T-helper 2 cell (primary cell): ENCODE data around the gene SLC38A3.
"Not testable (repeated sequence)": the region's sequence is repeated elsewhere in the genome, so short reads cannot be mapped to it uniquely, and the experiment has no call there.

Experiments used
- DNase-seq, 5 experiments: peaks; one replicate each; pipeline versions ENCODE4 v3.0.0 to v3.0.0-alpha.2; 2012 to 2022

The SLC38A3 gene

DNA sequence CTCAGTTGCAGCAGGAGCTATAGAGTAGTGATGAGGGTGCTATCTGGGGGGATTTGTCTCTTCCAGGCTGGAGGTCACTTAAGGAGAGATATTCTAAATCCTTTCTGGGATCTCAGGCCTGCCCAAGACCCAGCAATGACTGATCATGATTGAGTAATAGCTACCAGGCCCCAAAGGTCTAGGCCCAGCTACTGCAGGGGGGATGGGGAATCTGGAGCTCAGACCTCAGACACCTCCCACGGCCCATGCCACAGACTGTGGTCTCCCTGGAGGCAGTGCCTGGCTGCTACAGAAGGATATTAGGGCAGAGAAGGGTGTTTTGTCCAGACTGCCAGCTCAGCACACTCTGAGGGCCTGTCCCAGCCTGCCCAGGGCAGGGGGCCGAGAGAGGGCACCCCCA is 6.9 kb downstream of the SLC38A3 start:
- DNase-seq, result no peak

- no peak for DNase-seq
These were observed 7.4 kb downstream of the SLC38A3 start for GRCh38 chr3:50212502-50212901.

DNA sequence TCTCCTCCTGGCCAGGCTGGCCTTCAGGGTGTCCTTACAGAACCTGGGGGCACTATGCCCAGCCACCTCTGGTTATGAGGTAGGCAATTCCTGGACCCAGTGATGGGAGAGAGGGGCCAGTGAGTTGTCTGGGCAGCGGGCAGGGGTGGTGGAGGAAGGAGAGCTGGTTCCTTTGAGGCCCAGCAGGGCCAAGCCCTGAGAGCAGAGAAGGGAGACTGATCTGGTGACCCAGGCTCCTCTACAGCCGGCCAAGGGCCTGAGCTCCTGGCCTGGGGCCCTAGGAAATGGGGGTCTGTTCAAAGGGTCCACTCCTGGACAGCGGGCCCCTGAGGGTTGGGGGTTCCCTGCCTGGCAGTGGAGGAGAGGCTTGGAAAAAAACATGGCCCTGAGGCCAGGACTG is 7.9 kb downstream of the SLC38A3 start:
- no peak for DNase-seq

DNA sequence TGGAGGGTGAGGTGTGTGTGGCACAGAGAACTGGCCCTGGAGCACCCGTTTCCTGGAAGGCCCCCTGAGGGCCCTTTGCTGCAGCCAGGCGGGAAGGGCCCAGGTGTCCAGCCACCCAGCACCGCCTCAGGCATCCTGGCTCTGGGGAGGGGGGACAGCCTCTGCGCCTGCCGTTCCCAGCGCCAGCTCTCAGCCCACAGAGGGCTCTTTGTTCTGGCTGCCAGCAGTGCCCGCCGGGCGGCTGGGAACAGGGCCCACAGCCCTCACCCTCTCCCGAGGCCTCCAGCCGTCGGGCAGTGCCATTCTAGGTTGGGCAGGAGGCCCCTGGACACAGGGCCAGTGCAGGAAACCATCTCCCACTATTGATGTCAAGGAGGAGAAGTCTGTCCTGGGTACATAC is 8.3 kb downstream of the SLC38A3 start:
- DNase-seq, result no peak

- no peak for DNase-seq
These were observed 9.8 kb downstream of the SLC38A3 start for GRCh38 chr3:50214824-50215223.

DNA sequence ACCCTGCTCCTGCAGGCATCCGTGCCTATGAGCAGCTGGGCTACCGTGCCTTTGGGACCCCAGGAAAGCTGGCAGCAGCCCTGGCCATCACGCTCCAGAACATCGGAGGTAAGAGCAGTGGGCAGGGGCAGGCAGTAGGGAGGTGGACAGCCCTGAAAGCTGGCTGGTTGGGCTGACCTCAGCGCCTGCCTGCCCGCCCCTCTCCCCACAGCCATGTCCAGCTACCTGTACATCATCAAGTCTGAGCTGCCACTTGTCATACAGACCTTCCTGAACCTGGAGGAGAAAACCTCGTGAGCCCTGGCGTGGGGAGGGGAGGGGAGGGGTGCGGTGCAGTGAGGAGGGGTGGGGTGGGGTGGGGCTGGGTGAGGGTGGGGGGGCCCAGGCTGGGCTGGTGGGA is 10.5 kb downstream of the SLC38A3 start:
- DNase-seq, result no peak

GRCh38 chr3:50217681-50218080 is 12.6 kb downstream of the SLC38A3 start:
- no peak for DNase-seq

- no peak for DNase-seq
These were observed 13.4 kb downstream of the SLC38A3 start for GRCh38 chr3:50218448-50218847.

DNA sequence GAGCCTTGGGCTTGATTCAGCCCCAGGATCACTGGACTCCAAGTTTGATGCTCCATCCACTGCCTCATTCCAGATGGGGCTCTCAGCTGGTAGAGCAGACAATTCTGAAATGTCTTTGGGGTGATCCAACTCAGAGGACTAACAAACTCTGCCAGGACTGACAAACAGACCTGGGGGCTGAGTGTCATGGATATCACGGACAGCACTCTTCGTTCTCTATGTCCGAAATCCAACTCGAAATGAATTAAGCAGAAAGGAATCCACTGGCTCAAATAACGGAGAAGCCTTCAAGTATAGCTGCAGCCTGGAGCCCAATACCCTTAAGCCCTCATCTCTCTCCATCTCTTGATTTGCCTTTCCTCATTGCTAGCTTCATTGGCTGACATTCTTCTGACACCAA is 14.2 kb downstream of the SLC38A3 start:
- no peak for DNase-seq

GRCh38 chr3:50220109-50220508 is 15.0 kb downstream of the SLC38A3 start:
- DNase-seq, result no peak

DNA sequence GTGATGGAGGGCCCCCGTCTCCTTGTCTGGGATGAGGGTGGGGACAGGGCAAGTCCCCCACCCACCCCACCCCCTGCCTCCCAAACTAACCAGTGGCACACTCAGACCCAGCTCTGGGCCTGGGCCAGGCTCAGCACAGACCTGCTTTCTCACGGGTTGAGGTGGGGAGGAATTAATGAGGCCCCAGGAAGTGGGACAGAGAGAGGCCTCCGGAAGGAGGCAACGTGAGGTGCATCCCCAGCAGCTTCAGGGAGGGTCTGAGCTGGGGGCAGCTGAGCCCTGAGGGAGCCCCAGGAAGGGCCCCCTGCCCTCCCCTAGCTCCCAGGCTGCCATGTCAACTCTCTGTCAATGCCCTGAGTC is 16.0 kb downstream of the SLC38A3 start:
- DNase-seq, result peak in 1 of 5 experiments; percentile 35

DNA sequence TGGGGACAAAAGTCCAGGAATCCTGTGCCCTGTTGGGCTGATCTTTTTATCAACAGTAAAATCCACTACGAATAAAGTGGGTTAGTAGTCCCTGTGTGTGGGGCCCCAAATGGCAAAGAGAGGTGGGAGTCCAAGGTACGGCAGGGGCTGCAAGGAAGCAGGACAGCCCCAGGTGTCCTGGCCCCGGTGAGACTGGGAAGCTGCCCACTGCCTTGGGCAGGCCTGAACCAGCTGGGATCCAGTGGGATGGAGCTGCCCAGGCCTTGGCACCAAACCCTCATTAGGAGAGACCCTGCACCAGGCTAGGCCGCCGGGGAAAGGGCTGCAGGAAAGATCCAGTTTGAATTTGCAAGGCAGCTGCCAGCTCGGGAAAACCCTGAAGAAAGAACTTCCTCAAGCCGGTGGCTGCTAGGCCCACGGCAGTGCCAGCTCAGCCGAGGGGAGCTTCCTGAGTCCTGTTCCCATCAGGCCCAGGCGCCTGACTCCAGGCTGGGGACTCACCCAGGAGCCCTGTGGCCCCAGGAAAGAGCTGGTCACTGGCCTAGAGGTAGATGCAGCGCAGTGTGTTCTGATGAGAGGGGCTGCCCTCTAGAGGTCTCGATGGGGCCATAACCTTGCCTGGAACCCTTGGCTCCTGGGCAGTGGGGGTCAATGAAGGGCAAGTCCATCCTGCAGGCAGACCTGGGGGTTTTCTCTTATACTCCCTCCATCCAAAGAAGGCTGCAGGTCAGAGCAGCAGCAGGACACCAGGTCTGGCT is 16.5 kb downstream of the SLC38A3 start:
- no peak for DNase-seq

DNA sequence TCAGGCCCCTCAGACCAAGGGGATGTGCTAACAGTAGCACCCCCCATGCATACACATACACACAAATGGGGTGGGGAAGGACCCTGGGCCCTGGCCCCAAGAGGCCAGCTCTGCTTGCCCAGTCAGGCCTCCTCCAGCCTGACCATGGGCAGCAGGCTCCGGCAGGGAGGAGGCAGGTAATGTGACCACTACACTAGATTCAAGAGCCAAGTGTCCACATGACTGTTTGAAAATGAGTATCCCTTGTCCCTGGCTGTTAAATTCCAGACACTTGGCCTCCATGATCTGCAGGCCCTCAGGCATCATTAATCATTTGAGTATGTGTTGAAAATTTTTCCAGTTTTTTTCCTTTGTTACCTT is 17.1 kb downstream of the SLC38A3 start:
- no peak for DNase-seq

- DNase-seq, result no peak
These were observed 19.6 kb downstream of the SLC38A3 start for GRCh38 chr3:50224639-50225038.

DNA sequence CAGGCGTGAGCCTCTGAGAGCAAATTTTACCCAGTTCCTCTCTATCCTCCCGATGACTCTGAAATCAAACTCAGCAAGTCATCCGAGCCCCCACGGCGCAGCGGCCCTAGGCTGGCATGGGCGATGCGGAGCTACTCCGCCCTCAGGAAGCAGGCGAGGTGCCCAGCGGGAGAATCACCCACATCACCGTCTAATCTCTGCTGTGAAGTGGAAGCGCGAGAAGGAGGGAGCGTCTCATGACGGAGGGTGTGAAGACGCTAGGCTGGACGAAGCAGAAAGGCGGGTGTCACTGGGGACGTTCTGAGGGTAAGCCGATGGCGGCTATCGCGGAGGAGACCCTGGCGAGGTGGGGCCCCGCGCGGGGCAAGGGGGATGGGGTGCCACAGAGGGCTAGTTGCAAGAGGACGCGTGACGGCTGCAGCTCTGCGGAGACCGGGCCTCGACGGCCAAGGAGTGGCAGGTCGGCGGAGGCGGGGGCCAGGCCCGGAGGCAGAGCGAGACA is 21.9 kb downstream of the SLC38A3 start:
- DNase-seq, result peak in 2 of 5 experiments; percentile 30 to 65

DNA sequence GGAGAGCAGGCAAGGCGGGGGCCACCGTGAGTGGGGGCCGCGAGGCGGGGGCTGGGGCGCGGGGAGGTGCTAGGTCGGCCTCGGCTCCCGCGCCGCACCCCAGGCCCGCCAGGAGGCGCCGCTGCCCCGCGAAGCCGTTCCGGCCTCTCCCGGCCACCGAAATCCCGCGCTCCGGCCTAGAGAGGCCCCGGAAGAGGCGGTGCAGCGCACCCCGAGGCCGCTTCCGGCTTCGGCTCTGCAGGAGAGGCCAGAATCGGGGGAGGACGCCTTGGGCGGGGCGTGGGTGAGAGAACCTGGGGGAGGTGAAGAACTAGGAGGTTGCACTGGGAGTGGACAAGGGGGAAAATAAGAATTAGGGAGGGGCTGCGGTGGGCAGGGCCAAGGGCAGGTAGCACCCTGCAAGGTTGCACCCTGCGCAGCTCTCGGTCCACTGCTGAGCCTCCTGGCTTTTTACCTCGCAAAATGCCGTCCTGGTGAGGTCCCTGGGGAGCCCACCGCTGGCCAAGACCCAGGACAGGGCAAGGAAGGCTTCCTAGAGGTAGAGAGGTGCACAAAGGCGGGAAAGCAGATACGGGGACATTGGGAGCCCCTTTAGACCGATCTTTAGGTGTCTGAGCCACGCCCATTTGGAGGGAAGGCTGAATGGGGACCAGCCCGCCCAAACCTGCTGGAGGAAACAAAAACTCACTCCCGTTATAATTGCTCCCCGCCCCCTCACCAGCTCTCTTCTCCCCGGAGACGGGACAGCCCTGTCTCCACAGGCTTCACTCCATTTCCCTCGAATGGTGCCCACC is 22.5 kb downstream of the SLC38A3 start:
- peak; percentile 80 to 94 (median 85) for DNase-seq

- not testable (repeated sequence) for DNase-seq
These were observed 23.2 kb downstream of the SLC38A3 start for GRCh38 chr3:50228184-50228763.

DNA sequence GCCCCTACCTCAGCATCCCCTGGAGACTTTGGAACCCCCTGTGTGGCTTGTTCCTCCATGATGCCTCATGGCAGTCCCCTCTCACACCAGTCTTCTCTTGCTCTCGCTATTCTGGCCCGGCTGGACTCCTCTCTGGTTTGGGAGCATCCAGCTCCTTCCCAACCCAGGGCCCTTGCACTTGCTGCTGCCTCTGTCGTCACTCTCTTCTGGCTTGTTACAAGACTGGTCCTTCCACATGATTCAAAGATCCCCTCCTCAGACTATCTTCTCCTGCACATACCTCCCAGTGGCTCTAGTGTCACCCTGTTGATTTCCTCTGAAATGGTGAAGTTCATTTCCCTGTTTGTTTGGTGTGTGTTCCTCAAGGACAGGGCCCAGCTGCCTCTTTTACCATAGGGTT is 24.4 kb downstream of the SLC38A3 start:
- DNase-seq, result no peak

DNA sequence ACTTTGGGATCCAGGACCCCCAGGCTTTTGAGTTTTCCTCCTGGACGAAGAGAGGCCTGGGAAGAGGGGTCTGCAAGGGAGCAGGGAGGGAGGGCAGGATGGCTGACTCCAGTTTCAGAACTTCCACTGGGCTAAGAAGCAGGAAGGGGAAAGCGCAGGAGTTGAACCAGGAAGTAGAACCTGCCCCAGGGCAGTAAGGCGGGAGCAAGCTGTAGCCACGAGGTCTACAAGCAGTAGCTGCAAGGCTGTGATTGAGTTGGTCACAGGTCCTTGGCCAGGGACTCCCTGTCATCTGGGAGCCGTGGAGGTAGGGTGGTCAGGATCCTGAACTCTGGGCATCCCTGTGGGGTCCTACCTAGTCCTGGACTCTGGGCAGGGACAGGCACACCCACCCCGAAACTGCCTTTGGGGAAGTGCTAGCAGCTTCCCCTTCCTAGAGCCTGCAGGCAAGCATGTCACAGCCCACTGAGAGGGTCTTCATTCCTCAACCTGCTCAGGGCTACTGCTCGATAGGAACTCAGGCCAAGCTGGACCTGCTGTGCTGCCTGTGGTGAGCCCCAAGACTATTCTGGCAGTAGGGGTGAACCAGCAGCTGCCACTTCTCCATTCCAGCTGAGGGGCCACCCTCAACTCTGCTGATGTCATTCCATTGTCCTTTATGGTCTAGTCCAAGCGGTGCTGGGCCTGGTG is 25.2 kb downstream of the SLC38A3 start:
- no peak for DNase-seq

- DNase-seq, result no peak
These were observed 25.7 kb downstream of the SLC38A3 start for GRCh38 chr3:50230794-50231125.

DNA sequence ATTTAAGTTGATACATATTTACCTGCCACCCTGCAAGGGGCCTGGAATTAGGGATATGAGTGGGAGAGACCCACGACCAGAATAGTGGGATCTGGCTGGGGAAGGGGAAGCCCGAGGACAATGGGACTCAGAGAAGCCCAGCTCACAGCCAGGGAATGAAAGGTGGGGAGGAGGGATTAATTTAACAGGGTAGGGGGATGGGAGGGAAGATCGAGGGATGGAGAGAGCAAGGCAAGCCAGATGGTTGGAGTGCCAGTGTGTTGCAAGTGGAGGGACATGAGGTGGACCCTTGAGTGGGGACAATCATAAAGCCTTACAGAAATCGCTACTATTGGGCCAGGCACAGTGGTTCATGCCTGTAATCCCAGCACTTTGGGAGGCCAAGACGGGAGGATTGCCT is 26.5 kb downstream of the SLC38A3 start:
- DNase-seq, result no peak

- no peak for DNase-seq
These were observed 27.2 kb downstream of the SLC38A3 start for GRCh38 chr3:50232303-50232702.

- DNase-seq, result no peak
These were observed 28.1 kb downstream of the SLC38A3 start for GRCh38 chr3:50233176-50233575.
